Ishikawa (cell line): ENCODE measurements around the gene CXCL14.

Experiments used
- CEBPB ChIP-seq: IDR thresholded peaks from 2 replicates; pipeline ENCODE4 v1.6.1; 2012
- CREB1 ChIP-seq: IDR thresholded peaks from 2 replicates; pipeline ENCODE4 v1.6.1; 2012; ENCODE audit warnings: low read depth
- EGR1 ChIP-seq: IDR thresholded peaks from 2 replicates; pipeline ENCODE4 v1.6.1; 2012
- EP300 ChIP-seq: IDR thresholded peaks from 2 replicates; pipeline ENCODE4 v1.6.1; 2012; ENCODE audit warnings: borderline replicate concordance
- FOXM1 ChIP-seq: IDR thresholded peaks from 2 replicates; pipeline ENCODE4 v1.6.1; 2012; ENCODE audit warnings: low read depth, borderline replicate concordance
- NFIC ChIP-seq: IDR thresholded peaks from 2 replicates; pipeline ENCODE4 v1.6.1; 2012
- RAD21 ChIP-seq: IDR thresholded peaks from 2 replicates; pipeline ENCODE4 v1.6.1; 2012; ENCODE audit warnings: low read depth
- TAF1 ChIP-seq: IDR thresholded peaks from 2 replicates; pipeline ENCODE4 v1.6.1; 2012; ENCODE audit warnings: low read depth, mild to moderate bottlenecking
- TCF12 ChIP-seq: IDR thresholded peaks from 2 replicates; pipeline ENCODE4 v1.6.1; 2012; ENCODE audit warnings: low read depth
- TEAD4 ChIP-seq: IDR thresholded peaks from 2 replicates; pipeline ENCODE4 v1.6.1; 2012
- YY1 ChIP-seq: IDR thresholded peaks from 2 replicates; pipeline ENCODE4 v1.6.1; 2012; ENCODE audit warnings: low read depth
- ZBTB7A ChIP-seq: IDR thresholded peaks from 2 replicates; pipeline ENCODE4 v1.6.1; 2012; ENCODE audit warnings: low read depth
- TF ChIP-seq, protein P1 (sequence below): IDR thresholded peaks from 2 replicates; pipeline ENCODE4 v1.6.1; 2012
- TF ChIP-seq, protein P2 (sequence below): IDR thresholded peaks from 2 replicates; pipeline ENCODE4 v1.6.1; 2012
- TF ChIP-seq, protein P3 (sequence below): IDR thresholded peaks from 2 replicates; pipeline ENCODE4 v1.6.1; 2012; ENCODE audit warnings: low read depth, mild to moderate bottlenecking

Gene CXCL14, protein sequence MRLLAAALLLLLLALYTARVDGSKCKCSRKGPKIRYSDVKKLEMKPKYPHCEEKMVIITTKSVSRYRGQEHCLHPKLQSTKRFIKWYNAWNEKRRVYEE

DNA sequence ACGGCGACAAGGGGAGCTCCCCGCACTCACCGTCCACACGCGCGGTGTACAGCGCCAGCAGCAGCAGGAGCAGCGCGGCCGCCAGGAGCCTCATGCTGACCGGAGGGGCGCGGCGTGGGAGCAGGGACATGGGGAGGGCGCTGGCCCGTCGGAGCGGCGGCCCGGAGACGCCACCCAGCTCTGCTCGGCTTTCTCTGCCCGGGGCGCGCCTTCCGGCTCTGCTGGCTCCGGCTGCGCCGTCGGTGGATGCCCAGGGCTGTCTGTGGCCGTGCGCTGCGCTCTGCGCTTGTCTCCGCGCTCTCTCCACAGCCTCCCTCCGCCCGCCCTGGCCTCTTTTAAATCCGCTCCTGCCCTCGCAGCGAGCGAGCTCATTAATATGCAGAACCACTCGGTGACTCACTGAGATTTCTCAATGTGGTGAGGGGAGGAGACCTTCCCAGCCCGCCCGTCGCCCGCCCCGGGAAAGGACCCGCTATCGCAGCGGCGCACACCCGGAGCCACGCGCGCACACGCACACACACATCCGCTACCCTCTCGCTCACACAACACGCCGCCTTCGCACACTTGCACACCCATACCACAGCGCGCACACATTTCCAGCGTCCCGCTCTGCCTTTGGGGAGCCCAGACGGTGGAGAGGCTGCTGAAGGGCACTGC, at the start of gene CXCL14:
CXCL14 (minus strand) TSS at position 307 of the 657 bp plus-strand sequence; CDS start at position 94, 213 bp downstream.
- TF ChIP-seq ZBTB7A, result no peak
- no peak for TF ChIP-seq YY1
- peak; percentile 67; the same call in 1 of the 2 replicates for TF ChIP-seq CEBPB

DNA sequence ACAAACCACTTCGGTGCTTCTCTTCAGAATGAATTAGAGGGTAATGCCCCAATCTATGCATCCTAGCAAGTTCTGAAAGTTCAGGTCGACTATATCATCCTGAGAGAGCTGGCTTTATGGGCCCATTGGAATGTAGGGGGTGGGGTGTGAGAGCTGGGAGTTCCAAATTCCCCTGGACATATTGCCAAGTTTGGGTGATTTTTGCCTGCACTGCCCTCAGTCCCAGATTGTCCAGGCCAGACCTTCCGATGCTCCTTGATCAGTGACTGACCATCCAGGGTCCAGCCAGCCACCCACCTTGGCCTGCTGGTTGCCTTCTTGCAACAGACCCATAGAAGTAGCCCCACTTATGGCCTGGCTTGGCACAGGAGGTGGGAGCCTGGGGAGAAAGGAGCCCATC, 47.8 kb upstream of the CXCL14 start:
- TF ChIP-seq CREB1, result no peak
- no peak for TF ChIP-seq TAF1
- TF ChIP-seq TCF12, result no peak
- no peak for TF ChIP-seq TEAD4
- TF ChIP-seq ZBTB7A, result no peak
- no peak for TF ChIP-seq EGR1
- TF ChIP-seq NFIC, result no peak
- no peak for TF ChIP-seq EP300
- TF ChIP-seq, protein P1, sequence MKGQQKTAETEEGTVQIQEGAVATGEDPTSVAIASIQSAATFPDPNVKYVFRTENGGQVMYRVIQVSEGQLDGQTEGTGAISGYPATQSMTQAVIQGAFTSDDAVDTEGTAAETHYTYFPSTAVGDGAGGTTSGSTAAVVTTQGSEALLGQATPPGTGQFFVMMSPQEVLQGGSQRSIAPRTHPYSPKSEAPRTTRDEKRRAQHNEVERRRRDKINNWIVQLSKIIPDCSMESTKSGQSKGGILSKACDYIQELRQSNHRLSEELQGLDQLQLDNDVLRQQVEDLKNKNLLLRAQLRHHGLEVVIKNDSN, result no peak
- TF ChIP-seq, protein P2, sequence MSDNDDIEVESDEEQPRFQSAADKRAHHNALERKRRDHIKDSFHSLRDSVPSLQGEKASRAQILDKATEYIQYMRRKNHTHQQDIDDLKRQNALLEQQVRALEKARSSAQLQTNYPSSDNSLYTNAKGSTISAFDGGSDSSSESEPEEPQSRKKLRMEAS, result no peak
- no peak for TF ChIP-seq RAD21
- TF ChIP-seq YY1, result no peak
- no peak for TF ChIP-seq CEBPB
- TF ChIP-seq, protein P3, sequence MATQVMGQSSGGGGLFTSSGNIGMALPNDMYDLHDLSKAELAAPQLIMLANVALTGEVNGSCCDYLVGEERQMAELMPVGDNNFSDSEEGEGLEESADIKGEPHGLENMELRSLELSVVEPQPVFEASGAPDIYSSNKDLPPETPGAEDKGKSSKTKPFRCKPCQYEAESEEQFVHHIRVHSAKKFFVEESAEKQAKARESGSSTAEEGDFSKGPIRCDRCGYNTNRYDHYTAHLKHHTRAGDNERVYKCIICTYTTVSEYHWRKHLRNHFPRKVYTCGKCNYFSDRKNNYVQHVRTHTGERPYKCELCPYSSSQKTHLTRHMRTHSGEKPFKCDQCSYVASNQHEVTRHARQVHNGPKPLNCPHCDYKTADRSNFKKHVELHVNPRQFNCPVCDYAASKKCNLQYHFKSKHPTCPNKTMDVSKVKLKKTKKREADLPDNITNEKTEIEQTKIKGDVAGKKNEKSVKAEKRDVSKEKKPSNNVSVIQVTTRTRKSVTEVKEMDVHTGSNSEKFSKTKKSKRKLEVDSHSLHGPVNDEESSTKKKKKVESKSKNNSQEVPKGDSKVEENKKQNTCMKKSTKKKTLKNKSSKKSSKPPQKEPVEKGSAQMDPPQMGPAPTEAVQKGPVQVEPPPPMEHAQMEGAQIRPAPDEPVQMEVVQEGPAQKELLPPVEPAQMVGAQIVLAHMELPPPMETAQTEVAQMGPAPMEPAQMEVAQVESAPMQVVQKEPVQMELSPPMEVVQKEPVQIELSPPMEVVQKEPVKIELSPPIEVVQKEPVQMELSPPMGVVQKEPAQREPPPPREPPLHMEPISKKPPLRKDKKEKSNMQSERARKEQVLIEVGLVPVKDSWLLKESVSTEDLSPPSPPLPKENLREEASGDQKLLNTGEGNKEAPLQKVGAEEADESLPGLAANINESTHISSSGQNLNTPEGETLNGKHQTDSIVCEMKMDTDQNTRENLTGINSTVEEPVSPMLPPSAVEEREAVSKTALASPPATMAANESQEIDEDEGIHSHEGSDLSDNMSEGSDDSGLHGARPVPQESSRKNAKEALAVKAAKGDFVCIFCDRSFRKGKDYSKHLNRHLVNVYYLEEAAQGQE, result no peak
- no peak for TF ChIP-seq FOXM1

DNA sequence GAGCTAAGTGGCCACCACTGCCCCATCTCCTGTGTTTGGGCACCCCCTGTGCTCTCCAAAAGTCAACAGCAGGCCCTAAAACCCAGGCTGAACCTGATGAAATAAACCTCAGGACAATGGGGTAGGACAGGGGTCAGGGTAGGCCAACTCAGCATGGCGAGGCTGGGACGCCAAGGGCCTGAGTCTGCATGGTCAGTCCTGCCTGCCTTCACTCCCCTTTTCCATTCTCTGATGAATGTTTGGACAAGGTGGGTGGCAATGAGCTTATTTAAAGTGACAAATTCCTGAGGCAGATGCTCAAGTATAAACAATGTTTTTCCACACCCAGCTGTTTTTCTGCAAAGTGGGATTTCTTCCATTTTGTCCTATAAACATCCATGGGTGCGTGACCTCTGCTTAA, 47.2 kb upstream of the CXCL14 start:
- TF ChIP-seq ZBTB7A, result no peak
- no peak for TF ChIP-seq RAD21
- no peak for TF ChIP-seq CEBPB
- TF ChIP-seq NFIC, result no peak
- no peak for TF ChIP-seq TEAD4
- TF ChIP-seq EP300, result no peak
- no peak for TF ChIP-seq FOXM1
- TF ChIP-seq YY1, result no peak
- TF ChIP-seq EGR1, result no peak
- TF ChIP-seq, protein P1, result no peak
- TF ChIP-seq, protein P3, result no peak
- TF ChIP-seq, protein P2, result no peak
- no peak for TF ChIP-seq TCF12

DNA sequence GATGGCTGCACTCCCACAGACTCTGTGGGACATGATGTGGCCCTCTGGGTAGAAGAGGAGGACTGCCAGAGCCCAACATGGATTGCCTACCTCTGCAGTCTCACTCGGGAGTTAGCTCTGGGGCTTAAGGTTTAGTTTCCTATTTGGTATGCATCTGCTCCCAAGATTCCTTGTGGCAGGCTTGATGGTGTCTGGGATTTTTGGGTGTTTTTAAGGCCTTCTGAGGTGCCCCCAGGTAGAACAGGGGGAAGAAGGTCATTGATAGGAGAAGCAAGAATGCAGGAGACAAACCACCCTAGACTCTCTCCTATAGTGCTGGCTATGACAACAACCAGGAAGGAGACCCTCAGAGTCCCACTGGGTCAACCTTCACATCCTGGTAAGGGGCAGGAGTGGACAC, 46.7 kb upstream of the CXCL14 start:
- TF ChIP-seq CEBPB (no peak), YY1 (no peak), CREB1 (no peak), TEAD4 (no peak), NFIC (no peak), EP300 (no peak), TCF12 (no peak), TAF1 (no peak), EGR1 (no peak), ZBTB7A (no peak), FOXM1 (no peak), RAD21 (no peak)
- TF ChIP-seq, protein P1, result no peak
- TF ChIP-seq, protein P3, result no peak
- TF ChIP-seq, protein P2, result no peak
